Measurements from ENCODE around the gene GOLGA3.

DNA sequence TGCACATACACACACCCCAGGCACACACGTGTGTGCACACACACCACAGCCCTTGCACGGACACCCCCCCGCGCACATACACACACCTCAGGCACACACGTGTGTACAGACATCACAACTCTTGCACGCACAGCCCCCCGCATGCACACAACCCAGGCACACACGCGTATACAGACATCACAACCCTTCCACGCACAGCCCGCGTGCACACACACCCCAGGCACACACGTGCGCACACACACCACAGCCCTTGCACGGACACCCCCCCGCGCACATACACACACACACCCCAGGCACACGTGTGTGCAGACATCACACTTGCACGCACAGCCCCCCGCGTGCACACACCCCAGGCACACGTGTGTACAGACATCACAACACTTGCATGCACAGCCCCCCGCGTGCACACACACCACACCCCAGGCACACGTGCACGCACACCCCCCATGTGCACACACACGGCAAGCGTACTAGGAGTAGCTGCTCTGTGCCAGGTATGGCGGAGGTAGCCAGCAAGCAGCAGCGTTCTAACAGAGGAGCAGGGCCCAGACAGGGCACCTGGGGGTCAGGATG lies 48.8 kb downstream of the GOLGA3 start:
- TF ChIP-seq, protein P1, sequence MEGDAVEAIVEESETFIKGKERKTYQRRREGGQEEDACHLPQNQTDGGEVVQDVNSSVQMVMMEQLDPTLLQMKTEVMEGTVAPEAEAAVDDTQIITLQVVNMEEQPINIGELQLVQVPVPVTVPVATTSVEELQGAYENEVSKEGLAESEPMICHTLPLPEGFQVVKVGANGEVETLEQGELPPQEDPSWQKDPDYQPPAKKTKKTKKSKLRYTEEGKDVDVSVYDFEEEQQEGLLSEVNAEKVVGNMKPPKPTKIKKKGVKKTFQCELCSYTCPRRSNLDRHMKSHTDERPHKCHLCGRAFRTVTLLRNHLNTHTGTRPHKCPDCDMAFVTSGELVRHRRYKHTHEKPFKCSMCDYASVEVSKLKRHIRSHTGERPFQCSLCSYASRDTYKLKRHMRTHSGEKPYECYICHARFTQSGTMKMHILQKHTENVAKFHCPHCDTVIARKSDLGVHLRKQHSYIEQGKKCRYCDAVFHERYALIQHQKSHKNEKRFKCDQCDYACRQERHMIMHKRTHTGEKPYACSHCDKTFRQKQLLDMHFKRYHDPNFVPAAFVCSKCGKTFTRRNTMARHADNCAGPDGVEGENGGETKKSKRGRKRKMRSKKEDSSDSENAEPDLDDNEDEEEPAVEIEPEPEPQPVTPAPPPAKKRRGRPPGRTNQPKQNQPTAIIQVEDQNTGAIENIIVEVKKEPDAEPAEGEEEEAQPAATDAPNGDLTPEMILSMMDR (IDR thresholded peaks at IDR 0.05), result no peak
- TF ChIP-seq POLR2A (IDR thresholded peaks at IDR 0.05), result no peak

Measured in esophagus squamous epithelium (tissue), 4 donors.